Neural progenitor cell (in vitro differentiated cells): ENCODE data around the gene POU2AF1.

ENCODE experiments used
- EZH2 ChIP-seq: fragments of 200-600 bp; sonication (generic); IDR thresholded peaks from 2 replicates; pipeline ENCODE4 v1.6.1; 2017; ENCODE audit warnings: antibody characterized with exemption, mild to moderate bottlenecking, moderate library complexity
- EZH2phosphoT487 ChIP-seq: fragments of 200-600 bp; sonication (generic); IDR thresholded peaks from 2 replicates; pipeline ENCODE4 v1.6.1; 2017; ENCODE audit warnings: antibody characterized with exemption
- TF ChIP-seq, protein P1 (sequence below): fragments of 200-600 bp; sonication (generic); IDR thresholded peaks from 2 replicates; pipeline ENCODE4 v1.5.1; 2017; ENCODE audit warnings: antibody characterized with exemption, mild to moderate bottlenecking

DNA sequence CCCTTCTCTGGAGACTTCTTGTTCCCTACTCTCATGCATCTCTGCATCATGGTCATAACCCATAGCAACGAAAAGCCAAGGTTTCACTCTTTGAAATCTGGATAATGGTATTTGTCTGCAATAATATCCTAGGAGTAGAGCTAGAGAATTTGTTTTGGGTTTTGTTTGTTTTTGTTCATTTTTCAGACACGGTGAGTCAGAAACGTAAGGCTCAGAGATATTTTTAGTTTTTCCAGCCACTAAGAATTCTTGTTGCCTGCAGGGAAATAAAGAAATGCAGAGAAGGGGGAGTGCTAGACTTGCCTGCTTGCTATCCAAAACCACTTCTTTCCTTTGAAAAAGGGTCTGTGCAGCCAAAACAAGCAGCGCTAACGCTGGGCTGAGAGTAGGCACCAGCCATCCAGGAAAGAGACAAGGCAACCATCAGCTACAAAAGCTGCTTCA lies 54.8 kb downstream of the POU2AF1 start:
- TF ChIP-seq, protein P1, sequence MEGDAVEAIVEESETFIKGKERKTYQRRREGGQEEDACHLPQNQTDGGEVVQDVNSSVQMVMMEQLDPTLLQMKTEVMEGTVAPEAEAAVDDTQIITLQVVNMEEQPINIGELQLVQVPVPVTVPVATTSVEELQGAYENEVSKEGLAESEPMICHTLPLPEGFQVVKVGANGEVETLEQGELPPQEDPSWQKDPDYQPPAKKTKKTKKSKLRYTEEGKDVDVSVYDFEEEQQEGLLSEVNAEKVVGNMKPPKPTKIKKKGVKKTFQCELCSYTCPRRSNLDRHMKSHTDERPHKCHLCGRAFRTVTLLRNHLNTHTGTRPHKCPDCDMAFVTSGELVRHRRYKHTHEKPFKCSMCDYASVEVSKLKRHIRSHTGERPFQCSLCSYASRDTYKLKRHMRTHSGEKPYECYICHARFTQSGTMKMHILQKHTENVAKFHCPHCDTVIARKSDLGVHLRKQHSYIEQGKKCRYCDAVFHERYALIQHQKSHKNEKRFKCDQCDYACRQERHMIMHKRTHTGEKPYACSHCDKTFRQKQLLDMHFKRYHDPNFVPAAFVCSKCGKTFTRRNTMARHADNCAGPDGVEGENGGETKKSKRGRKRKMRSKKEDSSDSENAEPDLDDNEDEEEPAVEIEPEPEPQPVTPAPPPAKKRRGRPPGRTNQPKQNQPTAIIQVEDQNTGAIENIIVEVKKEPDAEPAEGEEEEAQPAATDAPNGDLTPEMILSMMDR, result no peak
- no peak for TF ChIP-seq EZH2phosphoT487
- no peak for TF ChIP-seq EZH2
